Dendritic cell treated with granulocyte-macrophage colony-stimulating factor and Interleukin-4, amounts not matched to agents 40 ng/mL and 50 ng/mL, for 4 days (primary cell): ENCODE data around the gene MESP1.
"Not testable (repeated sequence)": the region's sequence is repeated elsewhere in the genome, so short reads cannot be mapped to it uniquely, and the experiment has no call there.

ENCODE experiments used
- H3K27ac Mint-ChIP-seq: one replicate; pipeline ENCODE4 v1.8.0; 2022; ENCODE audit warnings: mild to moderate bottlenecking, mixed read lengths
- H3K27me3 Mint-ChIP-seq: one replicate; pipeline ENCODE4 v1.8.0; 2022; ENCODE audit warnings: mild to moderate bottlenecking, mixed read lengths
- H3K36me3 Mint-ChIP-seq: one replicate; pipeline ENCODE4 v1.8.0; 2022; ENCODE audit warnings: low read depth, mixed read lengths
- H3K4me1 Mint-ChIP-seq: one replicate; pipeline ENCODE4 v1.8.0; 2022; ENCODE audit warnings: low read depth, mixed read lengths
- H3K4me3 Mint-ChIP-seq: one replicate; pipeline ENCODE4 v1.8.0; 2022; ENCODE audit warnings: mild to moderate bottlenecking, moderate library complexity, mixed read lengths
- H3K9me3 Mint-ChIP-seq: one replicate; pipeline ENCODE4 v1.8.0; 2022; ENCODE audit warnings: mixed read lengths
- intact Hi-C: fragments of 100-400 bp; cut with micrococcal nuclease; formaldehyde crosslinking; loops from one replicate; pipeline ENCODE4 v1.15.0; 2022

Gene MESP1

GRCh38 chr15:89785064-89785773 lies 34.2 kb upstream of the MESP1 start:
- Mint-ChIP-seq H3K4me1 (peaks cover 57% of the 10 kb centered on the region), H3K36me3 (peaks cover 66% of the 10 kb centered on the region), H3K9me3 (no peaks in the 10 kb centered on the region), H3K27ac (peak overlapping the region; percentile 85), H3K27me3 (no peaks in the 10 kb centered on the region), H3K4me3 (no peak overlapping the region)
- intact Hi-C loops, result no loop called here

DNA sequence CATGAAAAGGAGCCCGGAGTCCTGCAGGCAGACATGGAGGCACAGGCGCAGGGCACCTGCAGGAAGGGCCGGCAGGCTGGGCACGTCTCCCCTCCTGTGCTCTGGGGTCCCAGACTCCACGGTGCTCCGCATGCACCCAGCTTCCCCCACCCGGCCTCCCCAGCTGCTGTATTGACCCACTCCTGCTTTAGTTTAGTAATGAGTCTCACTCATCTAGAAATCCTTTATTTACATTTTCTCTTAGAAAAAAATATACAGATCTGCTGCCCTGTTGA lies 33.6 kb upstream of the MESP1 start:
- peaks cover 56% of the 10 kb centered on the region for H3K4me1 Mint-ChIP-seq
- peak overlapping the region; percentile 85 for H3K27ac Mint-ChIP-seq
- H3K4me3 Mint-ChIP-seq, result no peak overlapping the region
- intact Hi-C loops, result no loop called here
- peaks cover 60% of the 10 kb centered on the region for H3K36me3 Mint-ChIP-seq
- H3K27me3 Mint-ChIP-seq, result no peaks in the 10 kb centered on the region
- H3K9me3 Mint-ChIP-seq, result no peaks in the 10 kb centered on the region

DNA sequence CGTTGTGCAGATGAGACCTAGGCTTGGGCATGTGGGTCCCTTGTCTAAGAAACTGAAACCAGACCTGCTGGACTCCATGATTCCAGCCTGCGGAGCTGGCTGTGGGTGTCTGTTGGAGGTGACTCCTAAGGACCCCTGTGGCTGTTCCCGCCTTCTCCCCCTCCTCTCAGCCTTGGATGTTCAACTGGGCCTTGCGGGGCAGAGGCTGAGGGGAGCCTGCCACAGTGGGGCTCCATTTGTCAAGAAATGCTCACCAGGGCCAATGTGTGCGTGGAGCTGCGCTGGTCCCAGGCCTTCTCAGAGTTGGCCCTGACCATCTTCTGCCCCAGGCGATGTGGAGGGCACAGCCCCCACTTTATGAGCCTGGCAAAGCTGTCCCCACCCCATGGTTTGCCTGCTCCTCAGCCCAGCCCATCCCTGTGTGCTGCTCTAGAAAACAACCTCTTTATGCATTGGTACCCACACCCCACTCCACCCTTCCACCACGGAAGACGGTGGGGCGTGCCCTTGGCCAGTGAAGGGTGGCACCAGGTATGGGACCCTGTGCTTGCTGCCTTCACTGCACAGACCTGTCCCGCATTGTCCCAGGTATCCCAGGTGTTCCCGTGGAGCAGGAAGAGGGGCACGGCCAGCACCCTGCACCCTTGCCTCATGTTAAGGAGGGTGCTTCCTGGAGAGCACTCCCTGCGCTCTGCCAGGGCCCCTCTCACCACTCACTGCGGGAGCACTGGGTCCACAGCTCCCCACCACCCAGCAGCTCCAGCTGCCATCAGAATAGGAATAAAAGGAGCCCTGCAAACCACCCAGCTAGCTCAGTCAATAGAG lies 33.0 kb upstream of the MESP1 start:
- Mint-ChIP-seq H3K27ac (peak overlapping the region; percentile 85), H3K4me3 (no peak overlapping the region), H3K36me3 (peaks cover 54% of the 10 kb centered on the region), H3K4me1 (peaks cover 56% of the 10 kb centered on the region), H3K27me3 (no peaks in the 10 kb centered on the region), H3K9me3 (no peaks in the 10 kb centered on the region)
- intact Hi-C loops, result no loop called here

GRCh38 chr15:89783111-89783860 lies 32.2 kb upstream of the MESP1 start:
- Mint-ChIP-seq H3K36me3 (peaks cover 47% of the 10 kb centered on the region), H3K27me3 (peaks cover 1% of the 10 kb centered on the region), H3K27ac (peak overlapping the region; percentile 85), H3K9me3 (no peaks in the 10 kb centered on the region), H3K4me3 (no peak overlapping the region), H3K4me1 (peaks cover 55% of the 10 kb centered on the region)
- intact Hi-C loops, result no loop called here

- peak overlapping the region; percentile 85 for H3K27ac Mint-ChIP-seq
- H3K9me3 Mint-ChIP-seq, intact Hi-C loops, H3K27me3 Mint-ChIP-seq, H3K4me3 Mint-ChIP-seq: not testable (repeated sequence)
- H3K4me1 Mint-ChIP-seq, result peaks cover 51% of the 10 kb centered on the region
- H3K36me3 Mint-ChIP-seq, result peaks cover 40% of the 10 kb centered on the region
Measured at GRCh38 chr15:89782619-89782950, 31.5 kb upstream of the MESP1 start.

GRCh38 chr15:89781891-89782618 lies 31.0 kb upstream of the MESP1 start:
- intact Hi-C loops, result no loop called here
- Mint-ChIP-seq H3K4me1 (peaks cover 56% of the 10 kb centered on the region), H3K36me3 (peaks cover 34% of the 10 kb centered on the region), H3K27me3 (peaks cover 11% of the 10 kb centered on the region), H3K9me3 (no peaks in the 10 kb centered on the region), H3K27ac (peak overlapping the region; percentile 85), H3K4me3 (peak overlapping the region; percentile 46)

- H3K4me3 Mint-ChIP-seq, result peak overlapping the region; percentile 27
- intact Hi-C loops, result no loop called here
- H3K4me1 Mint-ChIP-seq, result peaks cover 63% of the 10 kb centered on the region
- peaks cover 24% of the 10 kb centered on the region for H3K36me3 Mint-ChIP-seq
- H3K9me3 Mint-ChIP-seq, result no peaks in the 10 kb centered on the region
- peak overlapping the region; percentile 85 for H3K27ac Mint-ChIP-seq
- H3K27me3 Mint-ChIP-seq, result peaks cover 17% of the 10 kb centered on the region
Measured at GRCh38 chr15:89781055-89781454, 30.0 kb upstream of the MESP1 start.

DNA sequence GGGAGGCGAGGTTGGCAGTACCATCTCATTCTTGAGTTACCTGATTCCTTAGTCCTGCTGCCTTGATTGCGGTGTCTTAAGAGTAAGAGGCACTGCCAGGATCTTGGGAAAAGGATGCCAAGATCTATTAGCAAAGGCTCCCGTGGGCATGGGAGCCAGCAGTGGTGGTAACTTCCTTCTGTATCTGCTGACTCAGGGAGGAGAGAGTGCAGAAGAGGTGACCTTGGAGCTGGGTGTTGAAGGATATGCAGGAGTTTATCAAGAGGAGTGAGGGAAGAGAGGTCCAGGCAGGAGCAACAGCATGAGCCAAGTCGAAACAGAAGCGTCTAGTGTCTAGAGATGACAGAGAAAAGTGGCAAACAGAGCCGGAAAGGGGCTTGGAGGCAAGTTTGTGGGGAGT lies 29.6 kb upstream of the MESP1 start:
- no peaks in the 10 kb centered on the region for H3K9me3 Mint-ChIP-seq
- peaks cover 22% of the 10 kb centered on the region for H3K27me3 Mint-ChIP-seq
- peak overlapping the region; percentile 27 for H3K4me3 Mint-ChIP-seq
- H3K4me1 Mint-ChIP-seq, result peaks cover 63% of the 10 kb centered on the region
- H3K27ac Mint-ChIP-seq, result peak overlapping the region; percentile 85
- intact Hi-C loops, result no loop called here
- H3K36me3 Mint-ChIP-seq, result peaks cover 20% of the 10 kb centered on the region

GRCh38 chr15:89778861-89779260 lies 27.8 kb upstream of the MESP1 start:
- Mint-ChIP-seq H3K4me1 (peaks cover 45% of the 10 kb centered on the region), H3K27me3 (peaks cover 25% of the 10 kb centered on the region), H3K36me3 (peaks cover 2% of the 10 kb centered on the region), H3K4me3 (no peak overlapping the region), H3K27ac (peak overlapping the region; percentile 22), H3K9me3 (no peaks in the 10 kb centered on the region)
- intact Hi-C loops, result no loop called here

- Mint-ChIP-seq H3K4me1 (peaks cover 35% of the 10 kb centered on the region), H3K36me3 (no peaks in the 10 kb centered on the region), H3K27me3 (peaks cover 25% of the 10 kb centered on the region), H3K9me3 (no peaks in the 10 kb centered on the region), H3K4me3 (no peak overlapping the region), H3K27ac (no peak overlapping the region)
- intact Hi-C loops, result no loop called here
Measured at GRCh38 chr15:89777782-89778380, 26.8 kb upstream of the MESP1 start.

- Mint-ChIP-seq H3K27ac (no peak overlapping the region), H3K4me3 (peak overlapping the region; percentile 44), H3K36me3 (no peaks in the 10 kb centered on the region), H3K9me3 (no peaks in the 10 kb centered on the region), H3K4me1 (peaks cover 31% of the 10 kb centered on the region), H3K27me3 (peaks cover 25% of the 10 kb centered on the region)
- intact Hi-C loops, result no loop called here
Measured at GRCh38 chr15:89777073-89777751, 26.2 kb upstream of the MESP1 start.

- H3K36me3 Mint-ChIP-seq, result no peaks in the 10 kb centered on the region
- peaks cover 25% of the 10 kb centered on the region for H3K27me3 Mint-ChIP-seq
- intact Hi-C loops, result no loop called here
- peak within 1 kb of the TSS; percentile 70 for H3K27ac Mint-ChIP-seq
- H3K4me1 Mint-ChIP-seq, result peaks cover 26% of the 10 kb centered on the region
- peak within 1 kb of the TSS; percentile 69 for H3K4me3 Mint-ChIP-seq
- H3K9me3 Mint-ChIP-seq, result no peaks in the 10 kb centered on the region
Measured at GRCh38 chr15:89776274-89777072, 25.4 kb upstream of the MESP1 start, which contains the start of gene MESP2. Gene MESP2, plus strand, starts transcription at chr15:89776332. Its CDS starts 26 bp downstream, at chr15:89776358.
